NCI-H2107 treated with DMSO at 0.1 percent for 48 hours (cell line): ENCODE measurements around the gene ATL3.
"Not testable (repeated sequence)": the region's sequence is repeated elsewhere in the genome, so short reads cannot be mapped to it uniquely, and the experiment has no call there.

Experiments used
- DNase-seq: peaks from one replicate; lab custom pipeline; 2025; ENCODE audit not compliant: unreplicated experiment; lab: John Stamatoyannopoulos, UW

ATL3 gene

DNA sequence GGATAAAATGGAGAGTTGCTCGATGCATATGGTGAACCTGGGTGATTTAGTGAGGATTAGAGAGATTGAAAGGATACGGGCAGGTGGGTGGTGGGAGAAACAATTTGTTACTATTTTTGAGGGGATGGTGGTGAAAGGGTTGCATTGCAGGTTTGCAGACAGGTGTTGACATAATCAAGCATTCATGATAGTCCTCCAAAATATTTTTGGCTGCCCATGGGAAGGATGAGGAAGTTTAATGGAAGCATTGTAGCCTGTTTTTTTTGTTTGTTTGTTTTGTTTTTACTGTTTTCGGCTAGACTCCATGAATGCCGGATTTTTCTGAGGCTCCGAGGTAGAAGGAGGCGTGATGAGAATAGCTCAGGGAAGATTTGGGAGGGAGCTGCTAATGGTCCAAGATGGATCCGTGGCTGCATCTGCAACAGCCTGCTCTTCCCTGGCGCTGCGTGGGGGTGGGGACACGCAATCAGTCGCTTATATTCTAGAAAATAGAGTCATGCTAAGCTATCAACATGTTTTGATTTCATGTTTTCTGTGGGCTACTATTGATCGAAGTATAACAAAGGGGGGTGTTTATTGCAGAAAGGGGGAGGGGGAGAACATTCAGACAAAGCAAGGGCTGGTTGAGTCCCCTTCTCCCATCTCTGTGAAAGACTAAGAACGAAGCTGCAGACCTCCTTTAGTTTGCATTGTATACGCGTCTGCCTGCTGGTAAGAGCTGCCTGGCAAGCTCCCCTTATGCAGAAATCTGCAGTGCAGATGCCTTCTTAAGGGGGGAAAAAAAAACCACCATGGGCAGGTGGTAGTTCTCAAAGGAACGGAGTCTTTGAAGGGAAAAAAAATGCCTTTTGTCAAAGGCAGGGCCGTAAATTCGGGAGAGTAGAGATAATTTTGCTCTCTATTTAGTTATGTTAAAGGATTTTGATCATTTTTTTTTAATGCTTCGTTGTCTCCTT is 11.2 kb upstream of the ATL3 start:
- peak; percentile 60 for DNase-seq

DNA sequence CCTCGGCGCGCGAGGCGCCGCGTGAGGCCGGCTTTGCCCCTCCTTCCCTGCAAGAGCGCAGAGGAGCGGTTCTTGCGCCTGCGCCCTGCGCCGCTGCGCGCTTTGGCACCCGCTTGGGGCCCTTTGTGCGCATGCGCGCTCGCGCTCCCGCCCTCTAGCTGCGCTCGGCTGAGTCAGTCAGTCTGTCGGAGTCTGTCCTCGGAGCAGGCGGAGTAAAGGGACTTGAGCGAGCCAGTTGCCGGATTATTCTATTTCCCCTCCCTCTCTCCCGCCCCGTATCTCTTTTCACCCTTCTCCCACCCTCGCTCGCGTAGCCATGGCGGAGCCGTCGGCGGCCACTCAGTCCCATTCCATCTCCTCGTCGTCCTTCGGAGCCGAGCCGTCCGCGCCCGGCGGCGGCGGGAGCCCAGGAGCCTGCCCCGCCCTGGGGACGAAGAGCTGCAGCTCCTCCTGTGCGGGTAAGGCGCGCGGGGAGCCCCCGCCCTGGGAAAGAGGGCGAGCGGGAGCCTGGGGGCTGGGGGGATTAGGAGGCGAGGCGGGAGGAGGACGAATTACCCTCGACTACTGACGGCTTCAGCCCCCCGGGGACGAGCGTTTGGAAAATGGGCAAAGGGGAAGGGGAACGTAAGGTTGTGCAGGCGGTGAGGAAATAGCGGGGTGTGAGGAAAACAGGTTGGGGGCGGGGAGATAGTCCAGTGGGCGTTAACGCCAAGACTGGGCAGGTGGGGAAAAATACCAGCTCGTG is 10.3 kb upstream of the ATL3 start, which contains the start of gene RTN3:
Gene RTN3, plus strand, starts transcription at position 180 of the 745 bp plus-strand sequence. Its CDS starts 137 bp downstream, at position 317.
- peak; percentile 80 for DNase-seq

DNA sequence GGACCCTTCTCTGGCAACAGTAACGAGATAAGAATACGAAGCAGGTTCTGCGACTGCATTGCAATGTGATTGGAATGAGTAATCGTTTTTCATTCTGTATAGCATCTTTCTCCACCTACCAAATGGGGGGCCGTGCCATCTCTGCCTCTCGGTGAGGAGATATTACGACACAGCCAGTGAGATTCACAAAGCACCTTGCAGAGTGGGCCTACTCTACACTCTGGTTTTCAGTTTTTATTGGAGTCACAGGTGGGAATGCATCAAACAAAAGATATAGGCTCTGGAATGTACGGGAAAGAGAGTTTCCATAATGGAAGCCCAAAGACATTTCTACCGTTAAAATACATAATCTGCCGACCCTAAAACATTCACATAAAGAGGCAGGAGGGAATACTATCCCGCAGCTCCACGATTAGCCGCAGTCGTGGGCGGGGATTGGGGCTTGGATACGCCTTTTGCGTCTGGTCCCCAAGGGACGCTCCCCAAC is 9.7 kb upstream of the ATL3 start:
- DNase-seq = no peak

DNA sequence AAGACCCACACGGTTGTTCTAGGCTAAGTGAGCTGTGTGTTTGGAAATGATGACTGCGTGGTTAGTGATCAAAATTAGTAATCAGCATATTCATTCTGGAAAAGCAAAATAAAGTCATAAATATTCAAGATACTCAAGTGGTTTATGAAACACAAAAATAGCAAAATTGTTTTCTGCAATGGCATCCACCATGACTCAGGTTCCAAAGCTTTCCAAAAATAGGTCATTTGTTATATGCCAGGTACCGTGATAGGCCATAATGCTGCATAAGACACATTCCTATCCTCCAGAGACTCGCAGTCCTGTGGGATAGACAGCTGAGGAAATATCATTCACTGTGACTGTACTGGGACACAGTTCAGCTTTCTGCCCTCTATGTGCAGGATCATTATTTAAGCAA is 2.4 kb upstream of the ATL3 start:
- no peak for DNase-seq

DNA sequence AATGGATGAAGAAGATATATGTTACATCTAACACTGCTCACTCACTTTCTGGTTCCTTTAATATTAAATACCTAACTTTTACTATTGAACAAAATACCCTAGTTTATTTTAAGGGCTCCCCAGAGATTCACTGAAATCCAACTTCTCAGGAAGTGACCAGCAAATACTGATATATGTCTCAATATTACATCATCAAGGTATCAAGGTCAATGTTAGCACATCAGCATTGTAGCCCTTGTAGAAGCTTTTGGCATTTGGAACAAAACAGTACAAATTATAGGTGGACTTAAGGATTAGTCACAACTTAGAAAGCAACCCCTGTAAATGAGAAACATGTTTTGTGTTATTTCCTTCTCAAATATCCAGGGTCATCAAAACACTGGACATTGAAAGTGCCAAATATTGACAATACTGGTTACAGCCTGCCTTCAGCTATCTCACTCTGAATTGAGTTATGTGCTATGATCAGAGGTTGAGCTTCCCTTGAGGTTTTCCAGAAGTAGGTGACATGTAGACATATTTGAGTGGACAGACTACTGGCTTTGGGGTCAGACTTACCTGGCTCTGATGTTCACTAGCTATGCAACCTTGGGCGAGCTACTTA is 1.9 kb upstream of the ATL3 start:
- DNase-seq = no peak

DNA sequence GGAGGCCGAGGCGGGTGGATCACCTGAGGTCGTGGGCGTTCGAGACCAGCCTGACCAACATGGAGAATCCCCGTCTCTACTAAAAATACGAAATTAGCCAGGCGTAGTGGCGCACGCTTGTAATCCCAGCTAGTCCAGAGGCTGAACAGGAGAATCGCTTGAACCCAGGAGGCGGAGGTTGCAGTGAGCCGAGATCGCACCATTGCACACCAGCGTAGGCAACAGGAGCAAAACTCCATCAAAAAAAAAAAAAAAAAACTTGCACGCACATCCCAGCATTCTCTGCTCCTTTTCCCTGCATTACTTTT is 934 bp upstream of the ATL3 start:
- DNase-seq = no peak

DNA sequence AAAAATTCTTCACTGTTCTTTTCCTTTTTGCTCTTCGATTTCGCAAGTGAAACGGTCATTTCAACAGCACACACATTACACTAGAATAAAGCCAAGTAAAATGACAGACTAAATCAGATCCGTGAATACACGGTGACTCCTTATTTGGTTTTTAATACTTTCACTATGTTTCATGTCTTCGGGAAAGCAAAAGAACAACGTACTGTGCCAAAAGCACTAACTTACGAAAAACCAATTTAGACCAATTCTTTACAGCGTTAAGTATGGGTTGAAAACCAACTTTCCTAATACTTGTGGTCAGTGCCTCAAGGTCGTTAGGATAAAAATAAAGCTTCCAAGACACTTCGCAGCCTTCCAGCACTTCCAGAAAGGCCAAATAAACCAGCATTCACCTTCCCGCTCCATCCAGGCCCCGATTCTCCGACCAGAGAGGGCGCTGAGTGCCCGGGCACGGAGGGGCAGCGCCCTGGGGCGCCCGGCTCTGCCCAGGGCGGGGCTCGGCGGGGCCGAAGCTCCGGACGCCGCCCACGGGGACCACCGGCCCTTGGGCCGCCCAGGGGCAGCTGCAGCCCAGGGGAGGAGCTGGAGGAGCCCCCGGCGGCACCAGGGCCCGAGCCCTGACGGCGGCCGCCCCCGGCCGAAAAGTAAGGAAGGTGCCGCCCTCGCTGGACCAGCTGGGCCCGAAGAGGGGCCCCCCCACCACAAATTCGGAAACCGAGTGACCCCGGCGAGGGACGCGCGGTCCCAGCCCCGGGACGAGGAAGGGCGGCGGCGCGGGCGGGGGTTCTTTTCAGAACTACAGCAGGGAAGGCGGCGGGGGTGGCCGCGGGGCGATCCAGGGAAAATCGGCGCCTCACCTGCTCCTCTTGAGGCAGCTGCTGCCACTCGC is 499 bp downstream of the ATL3 start:
- no peak for DNase-seq

DNA sequence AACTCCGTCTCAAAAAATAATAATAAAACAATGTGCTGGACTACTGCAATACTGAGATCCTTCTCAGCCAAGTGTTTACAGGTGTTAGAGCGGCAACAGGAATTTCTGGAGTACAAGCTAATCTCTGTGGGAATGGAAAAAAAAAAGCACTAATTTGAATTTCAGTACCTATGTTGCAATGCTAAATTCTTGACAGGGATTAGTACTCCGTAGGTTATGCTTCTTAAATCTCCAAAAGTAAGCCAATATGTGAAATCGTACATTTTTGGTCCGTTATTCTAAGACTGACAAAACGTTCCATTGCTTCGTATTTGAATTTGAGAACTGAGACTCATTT is 1.1 kb downstream of the ATL3 start:
- no peak for DNase-seq

DNA sequence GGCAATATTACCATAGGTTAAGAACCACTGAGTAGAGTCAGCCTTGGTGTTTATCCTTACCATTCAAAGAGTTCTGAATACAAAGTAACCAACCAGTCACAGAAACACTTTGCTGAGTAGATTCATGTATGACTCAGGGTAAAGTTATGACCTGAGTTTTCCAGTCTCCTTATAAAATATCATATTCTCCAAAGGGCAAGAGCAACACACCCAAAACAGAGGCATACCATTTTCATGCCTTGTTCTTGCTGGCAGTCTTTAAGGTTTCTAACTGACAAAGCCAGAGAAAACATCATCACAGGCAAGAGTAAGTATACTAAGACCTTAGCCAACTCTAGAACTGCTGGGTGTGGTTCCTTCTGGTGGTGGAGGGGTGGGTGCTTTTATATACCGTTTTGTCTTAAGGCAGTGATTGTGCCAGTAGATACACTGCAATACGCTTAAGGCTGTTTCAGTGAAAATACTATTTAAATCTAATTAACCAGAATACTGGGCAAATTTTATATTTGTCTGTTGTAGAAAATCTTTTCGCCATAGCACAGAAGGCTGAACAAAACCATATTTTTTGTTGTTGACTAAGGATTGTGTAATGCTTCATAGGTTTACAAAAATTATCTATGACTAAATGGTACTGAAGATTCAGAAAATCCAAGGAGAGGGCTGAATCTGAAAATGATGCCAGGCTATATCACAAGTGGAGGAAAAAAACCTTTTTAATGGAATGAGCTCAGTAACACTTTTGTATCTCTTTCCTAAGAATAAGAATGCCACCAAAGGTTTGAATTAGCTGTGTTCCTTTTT is 3.0 kb downstream of the ATL3 start:
- no peak for DNase-seq

DNA sequence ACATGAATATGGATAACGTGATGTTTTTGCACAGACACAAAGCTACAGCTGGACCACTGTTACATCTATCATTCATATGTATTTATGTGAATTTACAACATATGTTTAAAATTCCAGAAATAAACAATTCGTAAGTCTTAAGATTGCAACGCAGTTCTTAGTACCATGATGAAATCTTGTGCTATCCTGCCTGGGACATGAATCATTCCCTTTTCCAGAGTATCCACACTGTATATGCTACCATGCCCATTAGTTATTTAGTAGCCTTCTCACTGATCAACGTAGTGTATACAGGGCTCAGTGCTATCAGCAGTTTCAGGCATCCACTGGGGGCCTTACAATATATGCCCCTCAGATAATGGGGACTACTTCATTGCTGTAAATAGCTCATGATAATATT is 4.3 kb downstream of the ATL3 start:
- no peak for DNase-seq

DNA sequence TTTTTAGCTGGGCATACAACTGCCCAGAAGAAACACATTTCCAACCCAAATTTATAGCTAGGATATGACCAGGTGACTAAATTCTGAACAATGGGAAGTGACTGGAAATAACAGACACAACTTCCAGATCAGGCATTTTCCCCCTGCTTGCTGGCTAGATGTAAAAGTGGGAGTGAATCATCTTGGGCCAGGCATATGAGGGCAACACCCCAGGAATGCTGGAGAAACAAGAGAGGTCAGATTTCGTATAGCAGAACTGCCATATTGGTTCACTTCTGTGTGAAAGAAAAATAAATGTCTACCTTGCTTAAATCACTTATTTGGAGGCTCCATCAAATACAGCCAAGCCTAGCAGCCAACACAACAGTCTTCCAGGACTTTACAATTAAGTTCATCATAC is 7.4 kb downstream of the ATL3 start:
- DNase-seq = no peak

DNA sequence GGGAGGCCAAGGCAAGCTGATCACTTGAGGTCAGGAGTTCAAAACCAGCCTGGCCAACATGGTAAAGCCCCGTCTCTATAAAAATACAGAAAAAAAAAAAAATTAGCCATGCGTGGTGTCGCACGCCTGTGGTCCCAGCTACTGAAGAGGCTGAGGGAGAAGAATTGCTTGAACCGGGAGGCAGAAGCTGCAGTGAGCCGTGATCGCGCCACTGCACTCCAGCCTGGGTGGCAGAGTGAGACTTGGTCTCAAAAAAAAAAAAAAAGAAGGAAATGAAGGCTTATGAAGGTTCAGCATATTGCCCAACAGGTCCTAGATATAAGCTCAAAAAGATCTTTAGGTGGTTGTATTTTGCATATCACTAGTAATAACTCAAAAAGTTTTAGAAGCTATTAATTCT is 10.2 kb downstream of the ATL3 start:
- DNase-seq = no peak

DNA sequence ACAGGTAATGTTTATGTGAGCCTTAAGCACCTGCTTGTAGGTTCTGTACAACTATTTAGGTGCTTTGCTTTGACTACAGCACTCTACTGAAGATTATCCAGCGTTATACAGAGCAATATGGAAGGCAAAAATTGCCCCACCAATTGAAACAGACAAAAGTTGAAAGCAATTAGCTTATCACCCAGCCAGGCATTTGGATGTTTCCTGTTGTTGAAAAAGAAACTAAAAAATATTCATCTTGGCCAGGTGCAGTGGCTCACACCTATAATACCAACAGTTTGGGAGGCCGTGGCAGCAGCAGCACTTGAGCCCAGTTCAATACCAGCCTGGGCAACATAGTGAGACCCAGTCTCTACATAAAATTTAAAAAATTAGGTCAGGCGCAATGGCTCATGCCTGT is 18.5 kb downstream of the ATL3 start:
- no peak for DNase-seq

DNA sequence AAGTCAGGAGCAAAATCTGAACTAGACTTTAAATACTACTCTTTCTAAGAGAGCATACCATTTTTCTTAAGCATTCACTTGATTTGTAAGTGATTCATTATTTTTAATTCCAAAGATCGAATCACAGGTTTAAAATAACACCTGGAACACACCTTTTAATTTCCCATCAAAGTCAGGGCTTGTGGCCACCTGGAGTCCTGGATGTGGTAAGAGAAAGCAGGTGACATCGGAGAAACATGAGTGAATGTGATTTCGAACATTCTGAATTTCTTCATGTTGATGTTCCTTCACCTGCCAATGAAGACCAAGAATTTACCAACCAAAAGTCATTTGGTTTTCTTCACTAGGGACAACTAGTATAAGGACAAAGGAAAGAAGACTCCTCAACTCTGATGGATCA is 28.0 kb downstream of the ATL3 start:
- DNase-seq = no peak

DNA sequence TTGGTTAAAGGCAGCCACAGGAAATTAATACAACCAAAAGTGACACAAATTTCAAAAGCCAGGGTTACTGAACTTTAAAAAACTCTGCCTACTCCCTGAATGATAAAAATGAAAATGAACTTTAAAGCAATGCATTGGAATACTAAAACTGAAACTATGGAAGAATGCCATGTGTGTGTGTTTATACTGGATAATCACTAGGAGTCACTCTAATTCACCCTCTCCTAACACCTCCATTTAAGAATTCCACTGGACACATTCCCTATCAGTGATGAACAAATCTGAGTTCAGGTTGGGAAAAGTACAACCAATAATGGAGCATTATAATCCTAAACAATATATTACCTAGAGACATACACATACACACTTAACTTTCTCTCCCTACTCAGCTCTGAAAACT is 29.4 kb downstream of the ATL3 start:
- DNase-seq = no peak

DNA sequence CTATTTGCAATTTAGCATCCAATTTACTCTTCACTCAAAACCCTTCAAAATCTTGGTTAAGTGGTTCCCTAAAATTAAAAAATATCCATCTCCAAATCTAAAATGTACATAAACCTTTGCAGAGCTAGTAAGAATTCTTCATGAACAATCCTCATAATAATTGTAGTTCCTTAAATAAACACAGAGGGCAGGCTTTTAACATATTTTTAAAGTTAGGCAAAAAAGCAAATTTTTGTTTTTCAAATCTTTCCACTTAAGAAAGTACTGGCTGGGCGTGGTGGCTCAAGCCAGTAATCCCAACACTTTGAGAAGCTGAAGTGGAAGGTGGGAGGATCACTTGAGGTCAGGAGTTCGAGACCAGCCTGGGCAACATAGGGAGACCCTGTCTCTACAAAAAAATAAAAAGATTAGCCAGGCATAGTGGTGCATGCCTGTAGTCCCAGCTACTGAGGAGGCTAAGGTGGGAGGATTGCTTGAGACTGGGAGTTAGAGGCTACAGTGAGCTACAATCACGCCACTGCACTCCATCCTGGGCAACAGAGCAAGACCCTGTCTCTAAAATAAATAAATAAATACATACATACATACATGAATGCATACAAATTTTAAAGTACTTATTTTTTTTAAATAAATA is 31.9 kb downstream of the ATL3 start:
- no peak for DNase-seq

DNA sequence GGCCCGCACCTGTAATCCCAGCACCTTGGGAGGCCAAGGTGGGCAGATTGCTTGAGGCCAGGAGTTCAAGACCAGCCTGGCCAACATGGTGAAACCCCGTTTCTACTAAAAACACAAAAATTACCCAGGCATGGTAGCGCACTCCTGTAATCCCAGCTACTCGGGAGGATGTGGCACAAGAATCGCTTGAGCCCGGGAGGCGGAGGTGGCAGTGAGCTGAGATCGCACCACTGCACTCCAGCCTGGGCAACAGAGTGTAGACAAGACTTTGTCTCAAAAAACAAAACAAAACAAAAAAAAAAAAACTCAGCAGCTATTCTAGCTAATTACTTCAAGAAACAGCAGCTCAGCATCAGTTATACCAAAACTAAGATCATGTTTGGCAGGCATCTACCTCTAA is 32.7 kb downstream of the ATL3 start:
- DNase-seq = not testable (repeated sequence)

DNA sequence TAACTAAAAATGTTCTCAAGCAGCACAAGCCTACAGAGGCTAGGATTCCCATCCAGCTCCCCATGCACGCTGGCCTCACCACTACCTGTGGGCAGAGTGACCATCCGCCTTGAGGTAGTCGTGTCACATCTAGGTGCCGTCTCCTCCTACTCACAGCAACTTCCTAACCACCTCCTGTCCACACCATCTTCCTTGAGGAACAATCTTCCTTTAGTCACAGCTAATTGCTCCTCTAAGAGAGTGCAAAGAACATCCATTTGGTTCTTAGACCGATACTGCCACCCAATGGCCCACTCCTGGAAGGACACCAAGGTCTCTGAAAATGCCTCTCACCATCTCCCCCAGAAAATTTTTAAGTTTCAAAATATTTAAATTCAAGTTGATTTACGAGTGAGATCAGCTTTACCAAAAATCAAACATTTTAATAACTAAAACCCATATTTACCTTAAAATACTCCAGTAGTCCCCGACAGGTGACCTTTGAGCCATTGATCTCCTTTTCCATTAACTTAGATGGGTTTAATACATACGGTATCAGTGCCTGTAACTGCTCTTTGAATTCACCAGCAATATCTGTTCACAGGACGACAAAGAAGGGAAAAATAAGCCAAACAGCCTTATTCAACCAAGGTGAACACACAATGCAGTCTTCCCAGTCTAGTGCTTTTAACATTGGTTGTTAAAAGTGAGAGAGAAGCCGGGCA is 35.3 kb downstream of the ATL3 start:
- DNase-seq = peak; percentile 45

DNA sequence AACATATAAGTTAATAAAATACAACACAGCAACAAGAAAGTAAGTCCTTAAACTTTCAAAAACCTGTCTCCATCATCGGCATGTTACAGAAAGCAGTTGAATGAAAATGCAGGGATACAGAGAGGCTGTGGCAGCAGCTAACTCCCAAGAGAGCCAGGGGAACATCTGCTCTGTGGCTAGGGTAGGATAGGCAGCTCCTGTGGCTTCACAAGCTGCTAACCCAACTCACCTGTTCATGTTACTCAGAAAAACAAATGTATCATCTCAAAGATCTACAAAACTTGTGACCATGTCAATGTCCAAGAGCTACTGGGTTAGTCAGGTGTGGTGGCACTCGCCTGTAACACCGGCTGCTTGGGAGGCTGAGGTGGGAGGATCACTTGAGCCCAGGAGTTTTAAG is 41.8 kb downstream of the ATL3 start:
- no peak for DNase-seq
